Adrenal gland (tissue), 12 donors: ENCODE measurements around the gene QSER1. TPM values are rescaled to one million over a fixed set of nuclear protein-coding genes. Genes with fewer than 3 reads are reported as not detected.
"Not testable (repeated sequence)": the region's sequence is repeated elsewhere in the genome, so short reads cannot be mapped to it uniquely, and the experiment has no call there.

Source experiments
- DNase-seq, 7 donors: peaks; one replicate each; pipeline ENCODE4 v3.0.0-alpha.2; 2019 to 2020
- H3K27ac ChIP-seq, 5 donors: fragments of 200-600 bp; sonication (generic) in 4 of 5; 1 replicate in 3 of 5; 2 replicates in 2 of 5; pipeline versions ENCODE4 v1.5.1 to v1.8.0; 2016 to 2020; ENCODE audit warnings: mild to moderate bottlenecking in 1 of 5
- H3K27me3 ChIP-seq: fragments of 200-600 bp; 2 replicates; pipeline ENCODE4 v1.8.0; 2021
- H3K36me3 ChIP-seq, 2 donors: fragments of 200-600 bp; replicated peaks in 1 of 2; 1 replicate in 1 of 2; 2 replicates in 1 of 2; pipeline versions ENCODE4 v1.5.1 to v1.8.0; 2018 to 2022
- H3K4me1 ChIP-seq, 2 donors: fragments of 200-600 bp; replicated peaks in 1 of 2; 1 replicate in 1 of 2; 2 replicates in 1 of 2; pipeline versions ENCODE4 v1.5.1 to v1.8.0; 2018 to 2021
- H3K4me3 ChIP-seq, 4 donors: fragments of 200-600 bp; sonication (generic) in 3 of 4; one replicate each; pipeline ENCODE4 v1.5.1; 2016 to 2018
- H3K9me3 ChIP-seq, 3 donors: fragments of 200-600 bp; sonication (generic) in 1 of 3; replicated peaks in 1 of 3; 1 replicate in 2 of 3; 2 replicates in 1 of 3; pipeline versions ENCODE4 v1.5.1 to v1.8.0; 2016 to 2021
- POLR2A ChIP-seq, 2 donors: fragments of 450-650 bp; IDR thresholded peaks; one replicate each; pipeline ENCODE4 v1.6.1; 2017; ENCODE audit warnings: antibody characterized with exemption in 2 of 2, mild to moderate bottlenecking in 2 of 2, moderate library complexity in 1 of 2
- WGBS, 4 donors: extraction: QIAGEN DNeasy Blood & Tissue Kit in 2 of 4; methylation state at CpG; one replicate each; pipeline versions ENCODE4 v1.1.5 to v1.1.7; 2013 to 2017; 5-methylcytosine and 5-hydroxymethylcytosine counted together
- intact Hi-C, 2 donors: fragments of 100-400 bp; cut with DNase I; formaldehyde crosslinking; loops; one replicate each; pipeline versions ENCODE4 v1.14.1 to v1.15.0; 2022 to 2023
- polyA plus RNA-seq, 3 donors: library from polyadenylated mRNA; stranded (reverse); fragments of 200-250 nt in 2 of 3; fragments of 350-450 nt in 1 of 3; fragmentation: Illumina TruSeq in 1 of 3; extraction: RNeasy Lipid Tissue Mini Kit (QIAGEN cat#74804) in 1 of 3; gene quantifications; one replicate each; pipeline ENCODE4 v1.2.3, GENCODE V29; 2013 to 2014
- total RNA-seq, 9 donors: library from RNA; depleted of rRNA in 4 of 9; stranded (reverse); fragments of >200 nt in 4 of 9; fragments of 120-200 nt in 1 of 9; fragmentation: NEBNext Ultra II Directional in 1 of 9; extraction: Animal tissue kit (Norgen Biotek cat#: 25700) in 1 of 9; gene quantifications; one replicate each; pipeline versions ENCODE4 v1.1.0 to v1.2.4, GENCODE V29; 2013 to 2023
- TF ChIP-seq, protein P1 (sequence below), 6 experiments: fragments of 450-650 bp in 4 of 6; fragments of 200-600 bp in 2 of 6; sonication (generic) in 1 of 6; IDR thresholded peaks; 1 replicate in 5 of 6; 2 replicates in 1 of 6; pipeline versions ENCODE4 v1.5.1 to v1.8.0; 2016 to 2021; ENCODE audit warnings: antibody characterized with exemption in 6 of 6, mild to moderate bottlenecking in 2 of 6, moderate library complexity in 1 of 6
- donor health status: healthy with polysubstance abuse.
- donor health status: Bipolar disorder and iron deficiency.
- donor health status: DM: yes; HTN: yes; CAD: no.
- donor health status: DM: no; HTN: no; CAD: no.
- donor health status: DM: no; HTN: no; CAD: no.
- donor health status: DM: yes; HTN: yes; CAD: no.

Gene QSER1
- total and polyA plus RNA-seq, 12 donors, result 2.4 to 27.2 (median 18.9) TPM

DNA sequence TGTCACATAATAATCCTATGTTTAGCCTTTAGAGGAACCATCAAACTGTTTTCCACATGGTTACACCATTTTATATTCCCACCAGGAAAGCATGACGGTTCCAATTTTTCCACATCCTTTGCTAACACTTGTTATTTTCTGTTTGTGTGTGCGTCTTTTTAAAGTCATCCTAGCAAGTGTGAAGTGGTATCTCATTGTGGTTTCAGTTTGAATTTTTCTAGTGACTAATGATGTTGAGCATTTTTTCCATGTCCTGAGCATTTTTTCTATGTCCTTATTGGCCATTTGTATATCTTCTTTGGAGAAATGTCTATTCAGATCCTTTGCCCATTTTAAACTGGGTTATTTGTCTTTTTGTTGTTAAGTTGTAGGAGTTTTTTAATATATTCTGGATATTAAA is 69.4 kb downstream of the QSER1 start:
- no peak overlapping the region for H3K4me3 ChIP-seq
- intact Hi-C loops, result loop anchor here (2.0 to 5.0 kb wide), 2 partner anchors 100 to 103 kb away; no protein-coding TSS in a partner anchor
- H3K36me3 ChIP-seq, result peaks cover 0 to 20% of the 10 kb centered on the region in 2 donors
- H3K9me3 ChIP-seq, result no peaks in the 10 kb centered on the region
- no peaks in the 10 kb centered on the region for H3K27me3 ChIP-seq
- H3K4me1 ChIP-seq, result no peaks in the 10 kb centered on the region
- DNase-seq, result no peak
- 93 to 96% (median 94%) methylated on average over 2 of the region's 2 CpGs for WGBS, 4 donors
- TF ChIP-seq, protein P1, sequence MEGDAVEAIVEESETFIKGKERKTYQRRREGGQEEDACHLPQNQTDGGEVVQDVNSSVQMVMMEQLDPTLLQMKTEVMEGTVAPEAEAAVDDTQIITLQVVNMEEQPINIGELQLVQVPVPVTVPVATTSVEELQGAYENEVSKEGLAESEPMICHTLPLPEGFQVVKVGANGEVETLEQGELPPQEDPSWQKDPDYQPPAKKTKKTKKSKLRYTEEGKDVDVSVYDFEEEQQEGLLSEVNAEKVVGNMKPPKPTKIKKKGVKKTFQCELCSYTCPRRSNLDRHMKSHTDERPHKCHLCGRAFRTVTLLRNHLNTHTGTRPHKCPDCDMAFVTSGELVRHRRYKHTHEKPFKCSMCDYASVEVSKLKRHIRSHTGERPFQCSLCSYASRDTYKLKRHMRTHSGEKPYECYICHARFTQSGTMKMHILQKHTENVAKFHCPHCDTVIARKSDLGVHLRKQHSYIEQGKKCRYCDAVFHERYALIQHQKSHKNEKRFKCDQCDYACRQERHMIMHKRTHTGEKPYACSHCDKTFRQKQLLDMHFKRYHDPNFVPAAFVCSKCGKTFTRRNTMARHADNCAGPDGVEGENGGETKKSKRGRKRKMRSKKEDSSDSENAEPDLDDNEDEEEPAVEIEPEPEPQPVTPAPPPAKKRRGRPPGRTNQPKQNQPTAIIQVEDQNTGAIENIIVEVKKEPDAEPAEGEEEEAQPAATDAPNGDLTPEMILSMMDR (IDR thresholded peaks at IDR 0.05), result no peak
- TF ChIP-seq POLR2A (IDR thresholded peaks at IDR 0.05), result no peak
- H3K27ac ChIP-seq, result no peak overlapping the region

DNA sequence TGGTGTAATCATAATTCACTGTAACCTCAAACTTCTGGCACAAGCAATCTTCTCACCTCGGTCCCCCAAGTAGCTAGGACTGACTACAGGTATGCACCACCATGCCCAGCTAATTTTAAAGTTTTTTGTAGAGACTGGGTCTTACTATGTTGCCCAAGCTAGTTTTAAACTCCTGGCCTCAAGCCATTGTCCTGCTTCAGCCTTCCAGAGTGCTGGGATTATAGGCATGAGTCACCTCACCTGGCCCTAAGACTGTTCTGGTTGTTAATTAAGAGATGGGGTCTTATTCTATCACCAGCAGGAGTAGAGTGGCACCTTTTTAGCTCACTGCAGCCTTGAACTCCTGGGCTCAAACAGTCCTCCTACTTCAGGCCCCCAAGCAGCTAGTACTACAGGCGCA is 71.1 kb downstream of the QSER1 start:
- no peak for DNase-seq
- WGBS, 4 donors, result 88 to 96% (median 91%) methylated on average over 2 of the region's 2 CpGs
- H3K27ac ChIP-seq, result no peak overlapping the region
- H3K4me1 ChIP-seq, result no peaks in the 10 kb centered on the region
- H3K4me3 ChIP-seq, result no peak overlapping the region
- H3K9me3 ChIP-seq, result no peaks in the 10 kb centered on the region
- no peak for TF ChIP-seq POLR2A (IDR thresholded peaks at IDR 0.05)
- intact Hi-C loops, result loop anchor here (2.0 to 5.0 kb wide), 2 partner anchors 99 to 101 kb away; no protein-coding TSS in a partner anchor
- peaks cover 0 to 12% of the 10 kb centered on the region in 2 donors for H3K36me3 ChIP-seq
- H3K27me3 ChIP-seq, result no peaks in the 10 kb centered on the region

DNA sequence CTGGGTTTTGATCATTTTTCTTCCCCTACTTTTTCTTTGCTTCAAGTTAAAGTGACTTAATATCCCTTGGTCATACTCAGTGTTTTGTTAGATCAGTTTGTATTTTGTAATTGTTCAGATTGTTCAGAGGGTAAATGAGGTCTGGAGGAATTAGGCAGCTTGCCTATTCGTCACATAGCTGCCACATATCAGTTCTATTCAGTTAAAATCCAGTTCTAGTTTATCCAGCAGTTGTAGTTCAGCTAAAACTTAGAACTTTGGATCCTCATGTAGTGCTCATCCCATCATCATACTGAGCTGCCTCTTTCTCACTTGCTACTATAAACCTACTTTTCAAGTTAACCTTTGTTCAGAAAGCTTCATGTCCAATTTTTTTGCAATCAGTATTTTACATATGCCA is 75.9 kb downstream of the QSER1 start:
- no peak overlapping the region for H3K27ac ChIP-seq
- no peak overlapping the region for H3K4me3 ChIP-seq
- 58 to 84% (median 76%) methylated on average over 1 of the region's 1 CpG for WGBS, 4 donors
- no peak for TF ChIP-seq POLR2A (IDR thresholded peaks at IDR 0.05)
- TF ChIP-seq, protein P1 (IDR thresholded peaks at IDR 0.05), result no peak
- H3K36me3 ChIP-seq, result peaks cover 0 to 2% of the 10 kb centered on the region in 2 donors
- H3K4me1 ChIP-seq, result no peaks in the 10 kb centered on the region
- intact Hi-C loops, result no loop called here
- H3K9me3 ChIP-seq, result no peaks in the 10 kb centered on the region
- H3K27me3 ChIP-seq, result no peaks in the 10 kb centered on the region
- no peak for DNase-seq

DNA sequence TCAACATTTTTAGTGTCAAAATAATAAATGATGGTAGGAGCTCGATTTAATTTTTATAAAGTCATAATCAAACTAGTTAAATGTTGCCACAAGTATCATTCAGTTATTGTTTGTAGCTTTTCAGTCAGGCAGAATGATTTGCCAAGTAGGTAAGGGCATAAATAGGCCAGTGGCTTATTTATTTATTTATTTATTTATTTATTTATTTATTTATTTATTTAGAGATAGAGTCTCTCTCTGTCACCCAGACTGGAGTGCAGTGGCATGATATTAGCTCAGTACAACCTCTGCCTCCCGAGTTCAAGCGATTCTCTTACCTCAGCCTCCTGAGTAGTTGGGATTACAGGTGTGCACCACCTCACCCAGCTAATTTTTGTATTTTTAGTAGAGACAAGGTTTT is 79.6 kb downstream of the QSER1 start:
- peaks cover 0 to 14% of the 10 kb centered on the region in 2 donors for H3K36me3 ChIP-seq
- H3K9me3 ChIP-seq, H3K4me1 ChIP-seq, DNase-seq, H3K4me3 ChIP-seq, H3K27me3 ChIP-seq, intact Hi-C loops, H3K27ac ChIP-seq: not testable (repeated sequence)
- WGBS, 4 donors, result 93 to 99% (median 96%) methylated on average over 3 of the region's 3 CpGs

DNA sequence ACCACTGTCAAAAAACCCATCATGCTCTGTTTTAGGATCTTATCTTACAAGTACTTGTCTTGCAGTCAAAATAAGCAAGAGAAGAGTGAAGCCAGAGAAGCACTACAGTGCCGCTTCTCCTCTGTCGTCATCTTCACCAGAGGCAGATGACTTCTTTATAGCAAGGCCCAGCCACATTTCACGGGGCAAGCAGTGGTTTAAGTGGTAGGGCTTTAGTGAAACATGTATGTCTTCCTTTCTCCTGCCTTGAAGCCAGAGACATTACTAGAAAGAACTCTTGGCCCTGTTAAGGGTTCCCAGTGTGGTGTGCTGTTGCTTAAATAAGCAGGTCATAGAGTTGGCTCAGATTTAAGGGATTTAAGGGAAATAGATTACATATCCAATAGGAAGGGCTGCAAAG is 80.2 kb downstream of the QSER1 start:
- H3K4me3 ChIP-seq, result no peak overlapping the region
- H3K9me3 ChIP-seq, result no peaks in the 10 kb centered on the region
- H3K4me1 ChIP-seq, result no peaks in the 10 kb centered on the region
- TF ChIP-seq, protein P1 (IDR thresholded peaks at IDR 0.05), result no peak
- TF ChIP-seq POLR2A (IDR thresholded peaks at IDR 0.05), result no peak
- H3K36me3 ChIP-seq, result peaks cover 0 to 14% of the 10 kb centered on the region in 2 donors
- WGBS, 4 donors, result 91 to 95% (median 91%) methylated on average over 3 of the region's 3 CpGs
- no peak overlapping the region for H3K27ac ChIP-seq
- intact Hi-C loops, result no loop called here
- DNase-seq, result no peak
- H3K27me3 ChIP-seq, result no peaks in the 10 kb centered on the region
